ENCODE results near the gene PPARD. TPM values are rescaled to one million over a fixed set of nuclear protein-coding genes. Genes with fewer than 3 reads are reported as not detected.

PPARD gene
- total and polyA plus RNA-seq, 2 of the 13 experiments (the other 11 are each of a cell fraction or from before 2014, with no cell fraction given) = 6.1 to 13.3 TPM

- no peak for TF ChIP-seq STAT6 (CRISPR knock-in tag; IDR thresholded peaks at IDR 0.05; ENCODE audit: borderline replicate concordance)
- no peak for TF ChIP-seq KLF9 (CRISPR knock-in tag; IDR thresholded peaks at IDR 0.05; ENCODE audit: low read depth)
- peak; percentile 96 for TF ChIP-seq RCOR2 (CRISPR knock-in tag; IDR thresholded peaks at IDR 0.05)
- TF ChIP-seq ZNF460 (CRISPR knock-in tag; IDR thresholded peaks at IDR 0.05; ENCODE audit: borderline replicate concordance) = no peak
- peak; percentile 63 for TF ChIP-seq MIER2 (CRISPR knock-in tag; IDR thresholded peaks at IDR 0.05)
- peak; percentile 78 for TF ChIP-seq JARID2 (CRISPR knock-in tag; IDR thresholded peaks at IDR 0.05; ENCODE audit: insufficient replicate concordance)
- peak; percentile 43; the same call in 1 of the 2 replicates for TF ChIP-seq ZNF281 (CRISPR knock-in tag; IDR thresholded peaks at IDR 0.05; ENCODE audit: borderline replicate concordance)
- TF ChIP-seq NFIB (CRISPR knock-in tag; IDR thresholded peaks at IDR 0.05; ENCODE audit: borderline replicate concordance) = no peak
- TF ChIP-seq ZNF280D (CRISPR knock-in tag; IDR thresholded peaks at IDR 0.05) = no peak
- peak; percentile 65; the same call in 1 of the 2 replicates for TF ChIP-seq ZNF691 (CRISPR knock-in tag; IDR thresholded peaks at IDR 0.05; ENCODE audit: borderline replicate concordance, low read depth)
- no peak for TF ChIP-seq SMYD3 (CRISPR knock-in tag; IDR thresholded peaks at IDR 0.05)
- TF ChIP-seq RFXANK (CRISPR knock-in tag; IDR thresholded peaks at IDR 0.05) = no peak
- TF ChIP-seq PAF1 (CRISPR knock-in tag; IDR thresholded peaks at IDR 0.05) = no peak
- peak; percentile 54; the same call in 1 of the 2 replicates for TF ChIP-seq ZNF563 (CRISPR knock-in tag; IDR thresholded peaks at IDR 0.05)
- TF ChIP-seq DMTF1 (CRISPR knock-in tag; IDR thresholded peaks at IDR 0.05) = no peak
- peak; percentile 72; the same call in 1 of the 2 replicates for TF ChIP-seq ZNF337 (CRISPR knock-in tag; IDR thresholded peaks at IDR 0.05; ENCODE audit: borderline replicate concordance, low read depth)
Measured at GRCh38 chr6:35360349-35361138, 18.2 kb downstream of the PPARD start (continued).

Data from HepG2 (cell line).